GM12891 (cell line): ENCODE measurements around the gene KIF3C.

Experiments
- PAX5 ChIP-seq: IDR thresholded peaks from 2 replicates; pipeline ENCODE4 v1.6.1; 2011; ENCODE audit warnings: low read length, moderate library complexity, mild to moderate bottlenecking; ENCODE audit not compliant: insufficient read depth, severe bottlenecking
- POLR2A ChIP-seq: IDR thresholded peaks from 2 replicates; pipeline ENCODE4 v1.6.1; 2011; ENCODE audit warnings: low read depth, low read length, control low read depth
- POLR2AphosphoS5 ChIP-seq: IDR thresholded peaks from 2 replicates; pipeline ENCODE4 v1.6.1; 2011; ENCODE audit warnings: low read depth, low read length, control low read depth
- SPI1 ChIP-seq: IDR thresholded peaks from 2 replicates; pipeline ENCODE4 v1.6.1; 2011; ENCODE audit warnings: low read depth, low read length, control low read depth

GRCh38 chr2:26017464-26018183 is 35.3 kb upstream of the KIF3C start:
- TF ChIP-seq POLR2AphosphoS5: no peak
- TF ChIP-seq POLR2A: no peak
- TF ChIP-seq PAX5: no peak
- TF ChIP-seq SPI1: no peak
